K562 (cell line): Measurements from ENCODE around the gene PSMB4. TPM values are rescaled to one million over a fixed set of nuclear protein-coding genes. Genes with fewer than 3 reads are reported as not detected.

ENCODE experiments used
- CBX2 ChIP-seq: fragments of 200-600 bp; sonication (generic); IDR thresholded peaks from one replicate; pipeline ENCODE4 v1.6.1; 2012; ENCODE audit warnings: mild to moderate bottlenecking, low read length, inconsistent platforms; ENCODE audit not compliant: insufficient read depth, poor library complexity, severe bottlenecking
- CREB3 ChIP-seq: fragments of 450-650 bp; conservative IDR thresholded peaks from 2 replicates; pipeline ENCODE4 v1.6.1; 2016; ENCODE audit warnings: missing genetic modification characterization, low read depth, mild to moderate bottlenecking, missing compliant biosample characterization, moderate library complexity
- DLX4 ChIP-seq: fragments of 250-450 bp; sonication (Bioruptor Pico); IDR thresholded peaks from 2 replicates; pipeline ENCODE4 v1.6.1; 2021; ENCODE audit warnings: mild to moderate bottlenecking
- E4F1 ChIP-seq: fragments of 250-450 bp; sonication (Bioruptor Pico); IDR thresholded peaks from 2 replicates; pipeline ENCODE4 v1.5.0; 2021; ENCODE audit warnings: mild to moderate bottlenecking, borderline replicate concordance
- HINFP ChIP-seq: fragments of 450-650 bp; conservative IDR thresholded peaks from 2 replicates; pipeline ENCODE4 v1.6.1; 2016; ENCODE audit warnings: missing genetic modification characterization, low read depth, mild to moderate bottlenecking, control low read depth, missing compliant biosample characterization
- KDM1A ChIP-seq, 2 experiments: fragments of 450-650 bp; IDR thresholded peaks; 2 replicates each; pipeline ENCODE4 v1.6.1; 2016; ENCODE audit warnings: mild to moderate bottlenecking in 2 of 2
- SMAD1 ChIP-seq: fragments of 150-350 bp; IDR thresholded peaks from 2 replicates; pipeline ENCODE4 v1.6.1; 2014; ENCODE audit warnings: low read length, low read depth; ENCODE audit not compliant: partially characterized antibody
- XRCC4 ChIP-seq: IDR thresholded peaks from one replicate; pipeline ENCODE4 v1.6.1; 2011; ENCODE audit not compliant: insufficient read depth, insufficient read length; ENCODE audit errors: extremely low read depth
- ZNF586 ChIP-seq: fragments of 450-650 bp; formaldehyde crosslinking; conservative IDR thresholded peaks from 2 replicates; pipeline ENCODE4 v1.4.0; 2020; ENCODE audit warnings: mild to moderate bottlenecking, moderate library complexity
- polyA plus RNA-seq, 8 experiments: library from polyadenylated mRNA; depleted of rRNA in 4 of 8; stranded (reverse) in 5 of 8; unstranded in 3 of 8; fragments of >200 nt; fragmentation: Nextera tagmentation in 2 of 8; fragmentation: Illumina TruSeq in 1 of 8; extraction: Ambion mirVana in 2 of 8; extraction: Trizol in 1 of 8; gene quantifications; 2 replicates each; pipeline versions ENCODE4 v1.2.1 to v1.2.3, GENCODE V29; 2011 to 2014; ENCODE audit warnings: inconsistent platforms in 1 of 8, missing spikeins in 1 of 8
- total RNA-seq, 7 experiments: library from RNA; depleted of rRNA in 6 of 7; stranded (reverse); fragments of >200 nt in 6 of 7; fragmentation: Illumina TruSeq in 2 of 7; extraction: Trizol in 2 of 7; gene quantifications; 2 replicates each; pipeline versions ENCODE4 v1.2.1 to v1.2.3, GENCODE V29; 2011 to 2021; ENCODE audit warnings: low replicate concordance in 1 of 7
- TF ChIP-seq, protein P1 (sequence below): fragments of 250-450 bp; sonication (Bioruptor Pico); IDR thresholded peaks from 2 replicates; pipeline ENCODE4 v1.4.0; 2020
- TF ChIP-seq, protein P2 (sequence below): fragments of 450-650 bp; IDR thresholded peaks from 2 replicates; pipeline ENCODE4 v1.6.1; 2016; ENCODE audit warnings: mild to moderate bottlenecking

Gene PSMB4
- total and polyA plus RNA-seq, 9 of the 15 experiments (the other 6 are each of a cell fraction or from before 2014, with no cell fraction given) = 397 to 674 (median 475) TPM

DNA sequence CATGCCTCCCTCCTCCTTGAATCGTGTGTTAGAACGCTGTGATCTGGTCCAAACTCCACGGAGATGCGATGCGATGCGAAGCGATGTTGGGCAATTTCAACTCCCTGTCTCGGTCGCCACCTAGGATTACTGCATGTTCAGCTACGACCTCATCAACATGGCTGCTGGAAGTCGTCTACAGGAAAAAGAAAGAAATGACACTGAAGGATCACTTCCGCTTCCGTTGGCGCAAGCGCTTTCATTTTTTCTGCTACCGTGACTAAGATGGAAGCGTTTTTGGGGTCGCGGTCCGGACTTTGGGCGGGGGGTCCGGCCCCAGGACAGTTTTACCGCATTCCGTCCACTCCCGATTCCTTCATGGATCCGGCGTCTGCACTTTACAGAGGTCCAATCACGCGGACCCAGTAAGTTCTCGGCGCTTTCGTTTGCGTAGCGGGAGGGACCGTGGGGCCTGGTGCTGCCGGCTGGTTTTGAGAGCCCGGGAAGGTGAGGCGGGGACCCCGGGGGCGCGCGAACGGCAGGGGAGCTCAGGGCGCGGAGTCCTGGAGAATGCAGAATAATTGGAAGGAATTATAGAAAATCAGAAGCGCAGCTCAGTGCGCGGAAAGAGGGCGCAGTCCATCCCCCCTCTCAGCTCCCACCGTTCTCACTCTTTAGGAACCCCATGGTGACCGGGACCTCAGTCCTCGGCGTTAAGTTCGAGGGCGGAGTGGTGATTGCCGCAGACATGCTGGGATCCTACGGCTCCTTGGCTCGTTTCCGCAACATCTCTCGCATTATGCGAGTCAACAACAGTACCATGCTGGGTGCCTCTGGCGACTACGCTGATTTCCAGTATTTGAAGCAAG lies at the start of gene PSMB4 (continued):
- TF ChIP-seq, protein P1, sequence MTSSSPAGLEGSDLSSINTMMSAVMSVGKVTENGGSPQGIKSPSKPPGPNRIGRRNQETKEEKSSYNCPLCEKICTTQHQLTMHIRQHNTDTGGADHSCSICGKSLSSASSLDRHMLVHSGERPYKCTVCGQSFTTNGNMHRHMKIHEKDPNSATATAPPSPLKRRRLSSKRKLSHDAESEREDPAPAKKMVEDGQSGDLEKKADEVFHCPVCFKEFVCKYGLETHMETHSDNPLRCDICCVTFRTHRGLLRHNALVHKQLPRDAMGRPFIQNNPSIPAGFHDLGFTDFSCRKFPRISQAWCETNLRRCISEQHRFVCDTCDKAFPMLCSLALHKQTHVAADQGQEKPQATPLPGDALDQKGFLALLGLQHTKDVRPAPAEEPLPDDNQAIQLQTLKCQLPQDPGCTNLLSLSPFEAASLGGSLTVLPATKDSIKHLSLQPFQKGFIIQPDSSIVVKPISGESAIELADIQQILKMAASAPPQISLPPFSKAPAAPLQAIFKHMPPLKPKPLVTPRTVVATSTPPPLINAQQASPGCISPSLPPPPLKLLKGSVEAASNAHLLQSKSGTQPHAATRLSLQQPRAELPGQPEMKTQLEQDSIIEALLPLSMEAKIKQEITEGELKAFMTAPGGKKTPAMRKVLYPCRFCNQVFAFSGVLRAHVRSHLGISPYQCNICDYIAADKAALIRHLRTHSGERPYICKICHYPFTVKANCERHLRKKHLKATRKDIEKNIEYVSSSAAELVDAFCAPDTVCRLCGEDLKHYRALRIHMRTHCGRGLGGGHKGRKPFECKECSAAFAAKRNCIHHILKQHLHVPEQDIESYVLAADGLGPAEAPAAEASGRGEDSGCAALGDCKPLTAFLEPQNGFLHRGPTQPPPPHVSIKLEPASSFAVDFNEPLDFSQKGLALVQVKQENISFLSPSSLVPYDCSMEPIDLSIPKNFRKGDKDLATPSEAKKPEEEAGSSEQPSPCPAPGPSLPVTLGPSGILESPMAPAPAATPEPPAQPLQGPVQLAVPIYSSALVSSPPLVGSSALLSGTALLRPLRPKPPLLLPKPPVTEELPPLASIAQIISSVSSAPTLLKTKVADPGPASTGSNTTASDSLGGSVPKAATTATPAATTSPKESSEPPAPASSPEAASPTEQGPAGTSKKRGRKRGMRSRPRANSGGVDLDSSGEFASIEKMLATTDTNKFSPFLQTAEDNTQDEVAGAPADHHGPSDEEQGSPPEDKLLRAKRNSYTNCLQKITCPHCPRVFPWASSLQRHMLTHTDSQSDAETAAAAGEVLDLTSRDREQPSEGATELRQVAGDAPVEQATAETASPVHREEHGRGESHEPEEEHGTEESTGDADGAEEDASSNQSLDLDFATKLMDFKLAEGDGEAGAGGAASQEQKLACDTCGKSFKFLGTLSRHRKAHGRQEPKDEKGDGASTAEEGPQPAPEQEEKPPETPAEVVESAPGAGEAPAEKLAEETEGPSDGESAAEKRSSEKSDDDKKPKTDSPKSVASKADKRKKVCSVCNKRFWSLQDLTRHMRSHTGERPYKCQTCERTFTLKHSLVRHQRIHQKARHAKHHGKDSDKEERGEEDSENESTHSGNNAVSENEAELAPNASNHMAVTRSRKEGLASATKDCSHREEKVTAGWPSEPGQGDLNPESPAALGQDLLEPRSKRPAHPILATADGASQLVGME (CRISPR knock-in tag) = no peak
- TF ChIP-seq KDM1A (IDR thresholded peaks at IDR 0.05) (no peak), CBX2 (no peak), ZNF586 (CRISPR knock-in tag) (no peak), HINFP (tag) (no peak), XRCC4 (no peak), DLX4 (CRISPR knock-in tag) (no peak), CREB3 (no peak), SMAD1 (no peak), E4F1 (CRISPR knock-in tag) (no peak)
- TF ChIP-seq, protein P2, sequence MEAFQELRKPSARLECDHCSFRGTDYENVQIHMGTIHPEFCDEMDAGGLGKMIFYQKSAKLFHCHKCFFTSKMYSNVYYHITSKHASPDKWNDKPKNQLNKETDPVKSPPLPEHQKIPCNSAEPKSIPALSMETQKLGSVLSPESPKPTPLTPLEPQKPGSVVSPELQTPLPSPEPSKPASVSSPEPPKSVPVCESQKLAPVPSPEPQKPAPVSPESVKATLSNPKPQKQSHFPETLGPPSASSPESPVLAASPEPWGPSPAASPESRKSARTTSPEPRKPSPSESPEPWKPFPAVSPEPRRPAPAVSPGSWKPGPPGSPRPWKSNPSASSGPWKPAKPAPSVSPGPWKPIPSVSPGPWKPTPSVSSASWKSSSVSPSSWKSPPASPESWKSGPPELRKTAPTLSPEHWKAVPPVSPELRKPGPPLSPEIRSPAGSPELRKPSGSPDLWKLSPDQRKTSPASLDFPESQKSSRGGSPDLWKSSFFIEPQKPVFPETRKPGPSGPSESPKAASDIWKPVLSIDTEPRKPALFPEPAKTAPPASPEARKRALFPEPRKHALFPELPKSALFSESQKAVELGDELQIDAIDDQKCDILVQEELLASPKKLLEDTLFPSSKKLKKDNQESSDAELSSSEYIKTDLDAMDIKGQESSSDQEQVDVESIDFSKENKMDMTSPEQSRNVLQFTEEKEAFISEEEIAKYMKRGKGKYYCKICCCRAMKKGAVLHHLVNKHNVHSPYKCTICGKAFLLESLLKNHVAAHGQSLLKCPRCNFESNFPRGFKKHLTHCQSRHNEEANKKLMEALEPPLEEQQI = no peak
